ENCODE measurements around the gene GTF2H4.
A peak's percentile ranks its signal among the peaks of the same experiment; 100 is the strongest.
"Not testable (repeated sequence)": the region's sequence is repeated elsewhere in the genome, so short reads cannot be mapped to it uniquely, and the experiment has no call there.

GTF2H4 gene

DNA sequence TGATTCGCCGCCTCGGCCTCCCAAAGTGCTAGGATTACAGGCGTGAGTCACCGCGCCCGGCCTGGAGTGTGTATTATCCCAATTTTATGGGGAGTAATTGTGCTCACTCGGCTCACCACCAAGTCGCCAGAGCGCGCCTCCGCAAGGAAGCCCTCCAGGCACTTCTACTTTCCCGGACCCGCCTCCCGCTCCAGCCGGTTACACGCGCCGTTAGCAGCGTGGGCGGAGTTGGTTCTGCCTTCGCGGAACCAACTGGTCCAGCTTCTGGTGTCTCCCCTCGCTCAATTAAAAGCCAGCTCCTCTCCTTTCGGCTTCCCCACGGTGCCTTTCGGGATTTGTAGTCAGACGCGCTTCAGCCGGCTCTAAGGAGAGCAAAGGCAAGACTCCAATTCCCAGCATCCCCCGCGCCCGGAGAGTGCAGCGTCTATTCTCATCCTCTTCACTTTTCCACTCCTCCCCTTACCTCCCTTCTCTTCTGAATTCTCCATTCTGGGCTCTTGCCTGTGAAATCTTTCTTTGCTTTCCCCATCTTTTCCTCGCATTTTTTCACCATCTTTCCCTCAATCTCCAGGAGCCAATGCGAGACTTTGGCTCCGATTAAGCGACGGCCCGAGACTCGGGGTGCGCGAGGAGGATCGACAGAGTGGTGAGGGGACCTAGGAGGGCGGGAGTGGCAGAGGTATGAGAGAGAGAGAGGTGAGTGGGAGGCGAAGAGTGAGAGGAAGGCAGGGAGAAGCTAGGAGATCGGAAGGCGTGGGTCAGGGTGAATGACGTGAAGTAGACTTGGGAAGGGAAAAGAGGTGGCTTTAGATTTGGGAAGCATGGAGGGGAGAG lies at the start of gene GTF2H4:
Gene GTF2H4 (plus strand): TSS at position 450 of the 834 bp plus-strand sequence.
- DNase-seq (ENCODE audit: low spot score) = peak; percentile 94

GRCh38 chr6:30859726-30860125 lies 48.3 kb upstream of the GTF2H4 start:
- DNase-seq (ENCODE audit: low spot score) = not testable (repeated sequence)

GRCh38 chr6:30861257-30862048 lies 46.6 kb upstream of the GTF2H4 start:
- DNase-seq (ENCODE audit: low spot score) = no peak

GRCh38 chr6:30862156-30862875 lies 45.7 kb upstream of the GTF2H4 start:
- DNase-seq (ENCODE audit: low spot score) = no peak

DNA sequence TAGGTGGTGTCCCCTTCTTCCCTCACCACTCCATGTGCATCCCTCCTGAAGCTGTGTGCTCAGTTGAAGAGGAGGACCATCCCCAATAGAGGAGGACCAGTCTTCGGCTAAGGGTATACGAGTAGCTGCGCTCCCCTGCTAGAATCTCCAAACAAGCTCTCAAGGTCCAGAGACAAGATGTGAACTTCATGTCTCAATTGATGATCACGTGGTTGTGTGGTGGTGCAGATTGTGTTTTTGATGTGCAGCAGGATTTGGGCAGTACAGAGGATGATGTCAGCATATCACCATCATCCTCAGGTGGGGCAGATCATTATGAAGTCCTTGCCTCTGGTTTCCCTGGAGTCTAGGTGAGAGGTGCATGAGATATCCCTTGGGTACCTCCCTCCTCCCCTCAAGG lies 43.7 kb upstream of the GTF2H4 start:
- no peak for DNase-seq (ENCODE audit: low spot score)

GRCh38 chr6:30869241-30869749 lies 38.7 kb upstream of the GTF2H4 start:
- not testable (repeated sequence) for DNase-seq (ENCODE audit: low spot score)

GRCh38 chr6:30870546-30870945 lies 37.5 kb upstream of the GTF2H4 start:
- DNase-seq (ENCODE audit: low spot score) = no peak

DNA sequence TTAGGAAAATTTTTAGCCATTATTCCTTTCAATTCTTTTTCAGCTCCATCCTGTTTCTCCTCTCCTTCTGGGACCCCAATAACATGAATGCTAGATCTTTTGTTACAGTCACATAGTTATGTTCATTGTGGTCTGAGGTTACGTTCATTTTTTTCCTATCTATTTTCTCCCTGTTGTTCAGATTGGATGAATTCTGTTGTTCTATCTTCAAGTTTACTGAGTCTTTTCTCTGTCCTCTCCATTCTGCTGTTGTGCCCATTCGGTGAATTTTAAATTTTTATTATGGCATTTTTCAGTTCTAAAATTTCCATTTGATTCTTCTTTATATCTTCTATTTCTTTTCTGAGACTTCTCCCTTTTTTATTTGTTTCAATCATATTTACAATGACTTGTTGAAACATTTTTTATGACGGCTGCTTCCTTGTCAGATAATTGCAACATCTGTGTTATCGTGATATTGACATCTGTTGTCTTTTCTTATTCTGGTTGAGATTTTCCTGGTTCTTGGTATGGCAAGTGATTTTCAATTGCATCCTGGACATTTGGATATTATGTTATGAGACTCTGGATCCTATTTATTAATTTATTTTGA lies 36.3 kb upstream of the GTF2H4 start:
- DNase-seq (ENCODE audit: low spot score) = no peak

GRCh38 chr6:30873137-30873640 lies 34.8 kb upstream of the GTF2H4 start:
- DNase-seq (ENCODE audit: low spot score) = no peak

DNA sequence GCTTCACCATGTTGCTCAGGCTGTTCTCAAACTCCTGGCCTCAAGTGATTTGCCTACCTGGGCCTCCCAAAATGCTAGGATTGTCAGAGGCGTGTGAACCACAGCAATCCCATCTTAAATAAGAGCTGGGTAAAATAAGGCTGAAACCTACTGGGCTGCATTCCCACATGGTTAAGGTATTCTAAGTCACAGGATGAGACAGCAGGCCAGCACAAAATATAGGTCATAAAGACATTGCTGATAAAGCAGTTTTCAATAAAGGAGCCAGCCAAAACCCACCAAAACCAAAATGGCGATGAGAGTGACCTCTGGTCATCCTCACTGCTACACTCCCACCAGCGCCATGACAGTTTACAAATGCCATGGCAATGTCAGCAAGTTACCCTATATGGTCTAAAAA lies 34.2 kb upstream of the GTF2H4 start:
- not testable (repeated sequence) for DNase-seq (ENCODE audit: low spot score)

- DNase-seq (ENCODE audit: low spot score) = no peak
These were observed 32.6 kb upstream of the GTF2H4 start for GRCh38 chr6:30875244-30876038.

- DNase-seq (ENCODE audit: low spot score) = no peak
These were observed 31.8 kb upstream of the GTF2H4 start for GRCh38 chr6:30876039-30876730.

GRCh38 chr6:30877419-30878262 lies 30.4 kb upstream of the GTF2H4 start:
- peak; percentile 78 for DNase-seq (ENCODE audit: low spot score)

DNA sequence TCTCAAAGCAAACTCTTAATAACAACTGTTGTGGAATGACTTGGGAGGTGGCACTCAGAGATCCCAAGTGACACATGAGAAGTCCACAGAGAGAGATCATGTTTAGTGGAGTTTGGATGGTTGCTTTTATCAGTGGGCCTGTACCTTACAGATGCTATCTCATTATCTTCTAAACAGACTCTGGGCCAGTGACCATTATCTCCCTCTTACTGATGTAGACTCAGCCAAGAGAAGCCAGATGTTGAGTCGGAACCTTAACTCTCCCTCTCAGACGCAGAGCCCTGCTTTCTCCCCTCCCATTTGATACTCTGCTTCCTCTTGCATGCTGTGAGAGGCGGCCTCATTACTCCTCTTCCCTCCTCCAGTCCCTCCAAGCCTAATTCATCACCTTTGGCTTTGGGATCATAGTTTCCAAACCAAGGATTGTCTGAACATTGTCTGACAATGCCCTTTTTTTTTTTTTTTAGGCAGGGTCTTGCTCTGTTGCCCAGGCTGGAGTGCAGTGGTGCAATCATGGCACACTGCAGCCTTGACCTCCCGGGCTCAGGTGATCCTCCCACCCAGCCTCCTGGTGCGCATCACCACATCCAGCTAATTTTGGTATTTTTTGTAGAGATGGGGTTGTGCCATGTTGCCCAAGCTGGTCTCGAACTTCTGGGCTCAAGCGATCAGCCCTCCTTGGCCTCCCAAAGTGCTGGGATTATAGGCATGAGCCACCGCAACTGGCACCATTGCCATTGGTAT lies 28.2 kb upstream of the GTF2H4 start:
- DNase-seq (ENCODE audit: low spot score) = no peak

DNA sequence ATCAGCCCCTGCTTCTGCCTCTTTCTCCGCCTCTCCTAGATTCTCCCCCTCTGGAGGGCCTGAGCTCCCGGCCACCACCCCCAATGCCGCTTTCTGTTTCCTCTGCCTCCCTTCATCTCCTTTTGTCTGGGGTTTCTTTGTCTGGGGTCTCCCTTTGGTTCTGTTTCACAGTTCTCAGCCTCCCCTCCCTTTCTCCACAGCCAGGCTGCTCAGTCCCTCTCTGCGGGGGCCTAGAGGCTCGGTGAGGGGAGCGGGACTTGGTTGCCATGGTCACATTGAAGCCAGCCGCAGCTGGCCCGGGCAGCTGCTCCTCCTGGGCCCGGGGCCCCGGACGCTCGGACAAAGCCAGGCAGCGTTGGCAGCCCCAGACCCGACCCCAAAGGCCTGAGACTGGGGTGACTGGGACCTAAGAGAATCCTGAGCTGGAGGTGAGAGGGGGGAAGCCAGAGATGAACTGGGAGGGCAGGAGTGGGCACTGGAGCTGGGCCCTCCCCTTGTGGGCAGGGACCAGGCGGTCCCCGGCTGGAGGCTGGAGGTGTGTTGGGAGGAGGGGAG lies 27.2 kb upstream of the GTF2H4 start:
- DNase-seq (ENCODE audit: low spot score) = no peak

- no peak for DNase-seq (ENCODE audit: low spot score)
These were observed 26.4 kb upstream of the GTF2H4 start for GRCh38 chr6:30881392-30882203.

- no peak for DNase-seq (ENCODE audit: low spot score)
These were observed 25.7 kb upstream of the GTF2H4 start for GRCh38 chr6:30882204-30882758.

All from hematopoietic multipotent progenitor cell treated with erythropoietin and hydrocortisone succinate and interleukin-3 and kit ligand, for 17 days (in vitro differentiated cells).